NCI-H2029 treated with DMSO at 0.1 percent for 48 hours (cell line): Measurements from ENCODE around the gene LRRC4C.

ENCODE experiments used
- DNase-seq: peaks from one replicate; lab custom pipeline; 2025; lab: John Stamatoyannopoulos, UW

LRRC4C gene

DNA sequence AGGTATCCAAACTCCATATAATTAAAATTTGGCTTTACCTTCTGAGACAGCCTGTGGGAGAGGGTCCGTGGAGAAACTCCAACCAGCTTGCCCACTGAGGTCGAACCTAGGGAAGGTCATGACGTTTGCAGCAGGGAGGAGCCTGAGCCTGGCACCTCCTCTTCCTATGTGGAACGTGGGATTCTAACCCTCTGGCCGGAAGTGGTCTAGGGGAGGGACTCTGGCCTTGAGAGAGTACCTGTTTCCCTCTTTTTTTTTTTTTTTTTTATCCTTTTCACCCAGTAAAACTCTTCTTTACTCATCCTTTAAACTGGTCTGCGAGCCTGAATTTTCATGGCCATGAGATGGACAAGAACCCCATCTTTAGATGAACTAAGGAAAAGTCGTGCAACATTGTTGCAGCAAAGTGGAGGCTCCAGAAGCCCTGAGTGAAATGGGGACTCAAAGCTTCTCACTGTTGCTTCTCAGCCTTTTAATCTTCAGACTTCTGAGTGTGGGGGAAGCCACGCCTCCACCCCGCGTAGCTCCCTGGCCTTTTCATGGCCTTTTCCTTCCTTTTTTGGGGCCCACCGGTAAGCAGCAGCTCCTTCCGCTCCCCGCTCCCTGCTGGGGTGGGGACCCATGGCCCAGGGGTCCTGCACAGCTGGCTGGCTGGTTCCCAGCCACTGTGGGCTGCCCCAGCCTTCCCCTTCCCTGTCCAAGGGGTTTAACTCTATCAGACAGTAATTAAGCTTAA, 1359.9 kb downstream of the LRRC4C start:
- DNase-seq: no peak

DNA sequence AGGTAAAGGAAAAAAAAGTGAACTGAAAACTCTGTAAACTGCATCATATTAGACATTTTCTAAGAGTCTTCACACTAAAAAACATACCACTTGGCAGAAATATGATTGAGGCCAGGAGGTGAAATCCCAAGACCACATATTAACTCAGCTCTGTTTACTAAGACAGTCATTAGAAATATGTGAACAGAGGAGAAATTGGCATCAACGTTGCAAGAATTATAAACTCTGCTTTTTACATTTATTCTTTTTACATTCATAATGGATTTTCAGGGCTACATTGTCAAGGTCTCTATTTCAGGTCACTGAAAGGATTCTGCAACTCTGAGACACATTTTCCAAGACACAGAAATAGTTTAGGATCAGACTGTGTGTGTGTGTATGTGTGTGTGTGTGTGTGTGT, 1364.0 kb downstream of the LRRC4C start:
- no peak for DNase-seq

DNA sequence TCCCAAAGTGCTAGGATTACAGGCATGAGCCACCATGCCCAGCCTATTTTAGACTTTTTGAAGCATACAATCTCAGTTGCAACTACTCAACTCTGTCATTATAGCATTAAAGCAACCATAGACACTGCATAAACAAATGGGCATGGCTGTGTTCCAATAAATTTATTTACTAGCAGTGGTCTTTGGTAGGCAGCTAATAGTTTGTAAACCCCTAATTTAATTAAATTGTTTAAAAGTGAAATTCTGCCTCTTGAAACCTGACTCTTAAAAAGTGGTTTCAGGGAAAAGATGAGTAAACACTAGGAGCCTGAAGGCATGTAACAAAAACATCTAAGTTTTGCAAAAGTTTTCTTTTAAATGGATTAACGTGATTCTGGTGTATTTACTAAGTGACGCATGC, 1364.5 kb downstream of the LRRC4C start:
- no peak for DNase-seq

DNA sequence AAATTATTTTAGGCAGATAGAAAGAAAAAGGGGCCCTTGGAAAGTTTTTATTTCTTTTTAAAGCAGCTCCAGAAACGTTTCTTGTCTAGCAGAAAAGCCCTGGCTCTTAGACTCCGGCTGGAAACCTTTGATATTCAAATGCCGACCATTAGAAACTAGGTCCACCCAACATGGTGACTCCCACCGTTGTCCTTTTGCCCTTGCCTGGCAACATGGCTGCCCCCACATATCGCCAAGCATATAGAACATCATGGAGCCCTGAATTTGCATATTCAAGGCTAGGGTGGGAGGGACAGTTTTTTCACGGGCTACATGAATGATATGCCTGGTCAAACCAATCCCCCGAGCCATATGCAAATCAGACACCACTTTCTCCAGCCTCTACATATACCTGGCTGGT, 1379.0 kb downstream of the LRRC4C start:
- no peak for DNase-seq
